ENCODE data around the gene ZKSCAN3. TPM values are rescaled to one million over a fixed set of nuclear protein-coding genes. Genes with fewer than 3 reads are reported as not detected.

The ZKSCAN3 gene
- total RNA-seq, 2 experiments from 2014 or later, result 3.2 to 6.7 TPM

DNA sequence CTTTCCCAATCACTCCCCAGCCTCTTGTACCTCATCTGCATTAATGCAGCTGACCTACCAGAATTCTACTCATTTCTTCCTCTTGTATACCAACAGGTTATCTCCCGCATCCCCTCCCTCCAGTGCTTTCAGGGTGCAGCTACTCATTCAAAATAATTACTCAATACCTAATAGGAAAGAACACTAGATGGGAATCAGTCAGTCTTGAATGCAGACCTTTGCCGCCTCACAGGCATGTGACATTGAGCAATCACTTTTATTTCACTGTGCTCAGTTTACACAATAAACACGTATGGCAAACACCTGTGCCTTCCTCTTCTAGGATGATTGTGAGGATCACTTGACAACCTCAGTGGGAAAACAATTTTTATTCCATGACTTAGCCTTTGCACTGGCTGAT, 27.1 kb upstream of the ZKSCAN3 start:
- CTCF ChIA-PET (ENCODE audit: unreplicated experiment), result no interaction called here
- Histone ChIP-seq H4K20me1 (ENCODE audit: insufficient read depth, low read length) (no peaks in the 10 kb centered on the region), H3K27ac (ENCODE audit: low read depth, low read length, poor library complexity, severe bottlenecking) (no peak overlapping the region), H3K79me2 (ENCODE audit: insufficient read depth, low read depth, low read length) (no peaks in the 10 kb centered on the region), H3K4me3 (ENCODE audit: low read depth, low read length, poor library complexity, severe bottlenecking) (no peak overlapping the region), H2AFZ (ENCODE audit: low read length) (no peak overlapping the region), H3K4me2 (ENCODE audit: low read length) (no peak overlapping the region), H3K36me3 (ENCODE audit: insufficient read depth, low read length) (no peaks in the 10 kb centered on the region), H3K4me1 (ENCODE audit: insufficient read depth, low read length, poor library complexity, severe bottlenecking) (no peaks in the 10 kb centered on the region), H3K9me3 (ENCODE audit: low read length) (no peaks in the 10 kb centered on the region), H3K9me2 (ENCODE audit: insufficient read depth, low read length) (no peaks in the 10 kb centered on the region)
- no TSS peak for BruUV-seq (replicated peaks)
- intact Hi-C loops (cut with micrococcal nuclease; ENCODE audit: unreplicated experiment), result no loop called here
- POLR2A ChIA-PET, result interaction anchor here (0.6 to 0.7 kb wide), 2 partner anchors 661 to 1588 kb away, joined by 3 read pairs; no protein-coding TSS in a partner anchor
- DNase-seq (ENCODE audit: low spot score), result no peak
- TF ChIP-seq CTCF (conservative IDR thresholded peaks at IDR 0.05; ENCODE audit: low read length) (no peak), EZH2phosphoT487 (IDR thresholded peaks at IDR 0.05; ENCODE audit: borderline replicate concordance, low read depth, low read length) (no peak)

DNA sequence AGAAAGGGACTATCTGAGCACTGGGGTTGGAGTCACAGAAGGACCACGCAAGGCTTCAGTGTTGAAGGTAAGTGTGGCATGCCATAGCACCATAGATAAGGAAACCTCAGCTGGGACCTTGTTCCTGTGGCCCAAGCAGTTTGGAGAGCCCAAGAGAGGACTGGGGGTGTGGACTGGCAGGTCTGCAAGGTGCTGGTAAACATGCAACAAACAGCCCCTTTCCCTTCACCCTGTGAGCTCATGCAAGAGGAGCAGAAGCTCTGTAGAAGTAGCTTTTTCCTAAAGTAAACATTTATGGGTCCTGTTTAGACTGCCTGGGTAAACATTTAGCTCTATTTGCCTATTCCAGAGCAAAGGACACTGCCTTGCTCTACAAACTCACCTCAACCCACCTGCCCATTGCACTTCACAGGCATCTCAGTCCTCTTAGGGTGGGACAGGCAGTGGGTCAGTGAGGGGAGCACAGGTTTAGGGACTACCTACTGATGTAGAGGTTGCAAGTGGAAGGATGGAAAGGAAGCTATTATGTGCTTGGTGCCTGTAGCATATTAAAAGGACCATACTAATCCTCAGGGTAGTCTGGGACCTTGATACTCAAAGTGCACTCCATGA, 25.8 kb upstream of the ZKSCAN3 start:
- no peaks in the 10 kb centered on the region for H3K79me2 ChIP-seq (ENCODE audit: insufficient read depth, low read depth, low read length)
- H3K36me3 ChIP-seq (ENCODE audit: insufficient read depth, low read length), result no peaks in the 10 kb centered on the region
- no peaks in the 10 kb centered on the region for H3K9me3 ChIP-seq (ENCODE audit: low read length)
- no TSS peak for BruUV-seq (replicated peaks)
- H3K4me3 ChIP-seq (ENCODE audit: low read depth, low read length, poor library complexity, severe bottlenecking), result no peak overlapping the region
- no peak for DNase-seq (ENCODE audit: low spot score)
- ChIA-PET CTCF (ENCODE audit: unreplicated experiment) (no interaction called here), POLR2A (interaction anchor here (0.8 kb wide), 1 partner anchor 24 kb away, joined by 3 read pairs; no protein-coding TSS in a partner anchor)
- no peaks in the 10 kb centered on the region for H4K20me1 ChIP-seq (ENCODE audit: insufficient read depth, low read length)
- H3K27ac ChIP-seq (ENCODE audit: low read depth, low read length, poor library complexity, severe bottlenecking), result no peak overlapping the region
- no peaks in the 10 kb centered on the region for H3K4me1 ChIP-seq (ENCODE audit: insufficient read depth, low read length, poor library complexity, severe bottlenecking)
- H2AFZ ChIP-seq (ENCODE audit: low read length), result no peak overlapping the region
- no peaks in the 10 kb centered on the region for H3K9me2 ChIP-seq (ENCODE audit: insufficient read depth, low read length)
- H3K4me2 ChIP-seq (ENCODE audit: low read length), result no peak overlapping the region
- intact Hi-C loops (cut with micrococcal nuclease; ENCODE audit: unreplicated experiment), result no loop called here
- TF ChIP-seq CTCF (conservative IDR thresholded peaks at IDR 0.05; ENCODE audit: low read length), result no peak
- no peak for TF ChIP-seq EZH2phosphoT487 (IDR thresholded peaks at IDR 0.05; ENCODE audit: borderline replicate concordance, low read depth, low read length)

DNA sequence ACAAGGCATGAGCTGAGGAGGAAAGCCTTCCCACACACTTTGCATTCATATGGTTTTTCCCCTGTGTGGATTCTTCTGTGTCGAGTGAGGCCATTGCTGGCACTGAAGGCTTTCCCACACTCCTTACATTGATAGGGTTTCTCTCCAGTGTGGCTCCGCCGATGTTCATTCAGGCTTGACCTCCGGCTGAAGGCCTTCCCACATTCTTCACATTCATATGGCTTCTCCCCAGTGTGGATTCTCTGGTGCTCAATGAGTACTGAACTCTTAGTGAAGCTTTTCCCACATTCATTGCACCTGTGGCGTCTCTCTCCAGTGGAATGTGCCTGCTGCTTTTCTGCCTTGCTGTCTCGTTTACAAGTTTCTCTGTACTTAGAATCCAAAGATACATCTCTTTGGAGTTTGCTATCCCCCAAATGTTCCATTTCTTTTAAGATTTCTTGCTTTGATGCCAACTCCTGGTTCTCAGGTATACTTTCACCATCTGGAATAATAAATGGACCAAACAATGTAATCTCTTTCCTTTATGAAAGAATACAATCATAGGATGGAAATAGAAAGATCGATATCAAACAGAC, 23.3 kb upstream of the ZKSCAN3 start:
- no peak overlapping the region for H3K4me3 ChIP-seq (ENCODE audit: low read depth, low read length, poor library complexity, severe bottlenecking)
- H3K4me1 ChIP-seq (ENCODE audit: insufficient read depth, low read length, poor library complexity, severe bottlenecking), result no peaks in the 10 kb centered on the region
- intact Hi-C loops (cut with micrococcal nuclease; ENCODE audit: unreplicated experiment), result no loop called here
- H3K27ac ChIP-seq (ENCODE audit: low read depth, low read length, poor library complexity, severe bottlenecking), result no peak overlapping the region
- H3K4me2 ChIP-seq (ENCODE audit: low read length), result no peak overlapping the region
- H3K79me2 ChIP-seq (ENCODE audit: insufficient read depth, low read depth, low read length), result no peaks in the 10 kb centered on the region
- H3K36me3 ChIP-seq (ENCODE audit: insufficient read depth, low read length), result no peaks in the 10 kb centered on the region
- CTCF ChIA-PET (ENCODE audit: unreplicated experiment), result no interaction called here
- no TSS peak for BruUV-seq (replicated peaks)
- no peaks in the 10 kb centered on the region for H3K9me3 ChIP-seq (ENCODE audit: low read length)
- DNase-seq (ENCODE audit: low spot score), result no peak
- POLR2A ChIA-PET, result interaction anchor here (0.7 kb wide), 1 partner anchor 244 kb away, joined by 3 read pairs; no protein-coding TSS in a partner anchor
- no peaks in the 10 kb centered on the region for H3K9me2 ChIP-seq (ENCODE audit: insufficient read depth, low read length)
- H2AFZ ChIP-seq (ENCODE audit: low read length), result no peak overlapping the region
- no peaks in the 10 kb centered on the region for H4K20me1 ChIP-seq (ENCODE audit: insufficient read depth, low read length)
- no peak for TF ChIP-seq EZH2phosphoT487 (IDR thresholded peaks at IDR 0.05; ENCODE audit: borderline replicate concordance, low read depth, low read length)
- TF ChIP-seq CTCF (conservative IDR thresholded peaks at IDR 0.05; ENCODE audit: low read length), result no peak
